RPMI8226 (cell line): Measurements from ENCODE around the gene MFSD2A.
"Not testable (repeated sequence)": the region's sequence is repeated elsewhere in the genome, so short reads cannot be mapped to it uniquely, and the experiment has no call there.

Experiments used
- DNase-seq: peaks from one replicate; pipeline ENCODE4 v3.0.0-alpha.2; 2015

The MFSD2A gene

GRCh38 chr1:39954870-39955546 is at the start of gene MFSD2A:
Gene MFSD2A, plus strand, starts transcription at chr1:39955145. Its CDS starts 148 bp downstream, at chr1:39955293.
- peak; percentile 96 for DNase-seq

GRCh38 chr1:39905172-39905571 is 49.8 kb upstream of the MFSD2A start:
- no peak for DNase-seq

GRCh38 chr1:39907528-39908453 is 47.2 kb upstream of the MFSD2A start:
- no peak for DNase-seq

GRCh38 chr1:39908534-39908933 is 46.4 kb upstream of the MFSD2A start:
- no peak for DNase-seq

- DNase-seq, result no peak
Observed at GRCh38 chr1:39910263-39910662, 44.7 kb upstream of the MFSD2A start.

GRCh38 chr1:39913136-39913535 is 41.8 kb upstream of the MFSD2A start:
- not testable (repeated sequence) for DNase-seq

- DNase-seq, result peak; percentile 1
Observed at GRCh38 chr1:39915499-39916129, 39.3 kb upstream of the MFSD2A start.

GRCh38 chr1:39917825-39918224 is 37.1 kb upstream of the MFSD2A start:
- peak; percentile 3 for DNase-seq

- peak; percentile 85 for DNase-seq
Observed at GRCh38 chr1:39919545-39919944, 35.4 kb upstream of the MFSD2A start.

- DNase-seq, result peak; percentile 3
Observed at GRCh38 chr1:39922251-39922688, 32.7 kb upstream of the MFSD2A start.

GRCh38 chr1:39925721-39926342 is 29.1 kb upstream of the MFSD2A start:
- no peak for DNase-seq

GRCh38 chr1:39926343-39926793 is 28.6 kb upstream of the MFSD2A start:
- DNase-seq, result no peak

- DNase-seq, result no peak
Observed at GRCh38 chr1:39926820-39927219, 28.1 kb upstream of the MFSD2A start.

- no peak for DNase-seq
Observed at GRCh38 chr1:39927538-39927937, 27.4 kb upstream of the MFSD2A start.

- DNase-seq, result no peak
Observed at GRCh38 chr1:39928809-39929587, 25.9 kb upstream of the MFSD2A start.

GRCh38 chr1:39933956-39934941 is 20.7 kb upstream of the MFSD2A start:
- DNase-seq, result no peak

GRCh38 chr1:39936724-39937491 is 18.0 kb upstream of the MFSD2A start:
- no peak for DNase-seq

GRCh38 chr1:39938856-39939255 is 16.1 kb upstream of the MFSD2A start:
- no peak for DNase-seq

GRCh38 chr1:39940253-39940652 is 14.7 kb upstream of the MFSD2A start:
- no peak for DNase-seq
